Vagina (tissue), 2 donors: ENCODE data around the gene MAGEB1.

Source experiments
- POLR2AphosphoS5 ChIP-seq, 2 donors: sonication (generic); formaldehyde crosslinking; IDR thresholded peaks; one replicate each; pipeline ENCODE4 v1.9.0; 2017; ENCODE audit warnings: antibody characterized with exemption in 2 of 2, mild to moderate bottlenecking in 2 of 2, low read depth in 1 of 2; ENCODE audit not compliant: insufficient read depth in 1 of 2
- TF ChIP-seq, protein P1 (sequence below), 3 experiments: fragments of 450-650 bp in 2 of 3; fragments of 200-600 bp in 1 of 3; sonication (generic) in 1 of 3; IDR thresholded peaks; one replicate each; pipeline ENCODE4 v1.5.1; 2017 to 2019; ENCODE audit warnings: antibody characterized with exemption in 3 of 3, mild to moderate bottlenecking in 2 of 3, moderate library complexity in 2 of 3

GRCh38 chrX:30296408-30297254 lies 49.7 kb downstream of the MAGEB1 start:
- no peak for TF ChIP-seq POLR2AphosphoS5 (IDR thresholded peaks at IDR 0.05; ENCODE audit: insufficient read depth in 1 of 2, low read depth in 1 of 2)
- TF ChIP-seq, protein P1, sequence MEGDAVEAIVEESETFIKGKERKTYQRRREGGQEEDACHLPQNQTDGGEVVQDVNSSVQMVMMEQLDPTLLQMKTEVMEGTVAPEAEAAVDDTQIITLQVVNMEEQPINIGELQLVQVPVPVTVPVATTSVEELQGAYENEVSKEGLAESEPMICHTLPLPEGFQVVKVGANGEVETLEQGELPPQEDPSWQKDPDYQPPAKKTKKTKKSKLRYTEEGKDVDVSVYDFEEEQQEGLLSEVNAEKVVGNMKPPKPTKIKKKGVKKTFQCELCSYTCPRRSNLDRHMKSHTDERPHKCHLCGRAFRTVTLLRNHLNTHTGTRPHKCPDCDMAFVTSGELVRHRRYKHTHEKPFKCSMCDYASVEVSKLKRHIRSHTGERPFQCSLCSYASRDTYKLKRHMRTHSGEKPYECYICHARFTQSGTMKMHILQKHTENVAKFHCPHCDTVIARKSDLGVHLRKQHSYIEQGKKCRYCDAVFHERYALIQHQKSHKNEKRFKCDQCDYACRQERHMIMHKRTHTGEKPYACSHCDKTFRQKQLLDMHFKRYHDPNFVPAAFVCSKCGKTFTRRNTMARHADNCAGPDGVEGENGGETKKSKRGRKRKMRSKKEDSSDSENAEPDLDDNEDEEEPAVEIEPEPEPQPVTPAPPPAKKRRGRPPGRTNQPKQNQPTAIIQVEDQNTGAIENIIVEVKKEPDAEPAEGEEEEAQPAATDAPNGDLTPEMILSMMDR (IDR thresholded peaks at IDR 0.05), result no peak
